ENCODE results near the gene ZNF750.

ZNF750 gene

DNA sequence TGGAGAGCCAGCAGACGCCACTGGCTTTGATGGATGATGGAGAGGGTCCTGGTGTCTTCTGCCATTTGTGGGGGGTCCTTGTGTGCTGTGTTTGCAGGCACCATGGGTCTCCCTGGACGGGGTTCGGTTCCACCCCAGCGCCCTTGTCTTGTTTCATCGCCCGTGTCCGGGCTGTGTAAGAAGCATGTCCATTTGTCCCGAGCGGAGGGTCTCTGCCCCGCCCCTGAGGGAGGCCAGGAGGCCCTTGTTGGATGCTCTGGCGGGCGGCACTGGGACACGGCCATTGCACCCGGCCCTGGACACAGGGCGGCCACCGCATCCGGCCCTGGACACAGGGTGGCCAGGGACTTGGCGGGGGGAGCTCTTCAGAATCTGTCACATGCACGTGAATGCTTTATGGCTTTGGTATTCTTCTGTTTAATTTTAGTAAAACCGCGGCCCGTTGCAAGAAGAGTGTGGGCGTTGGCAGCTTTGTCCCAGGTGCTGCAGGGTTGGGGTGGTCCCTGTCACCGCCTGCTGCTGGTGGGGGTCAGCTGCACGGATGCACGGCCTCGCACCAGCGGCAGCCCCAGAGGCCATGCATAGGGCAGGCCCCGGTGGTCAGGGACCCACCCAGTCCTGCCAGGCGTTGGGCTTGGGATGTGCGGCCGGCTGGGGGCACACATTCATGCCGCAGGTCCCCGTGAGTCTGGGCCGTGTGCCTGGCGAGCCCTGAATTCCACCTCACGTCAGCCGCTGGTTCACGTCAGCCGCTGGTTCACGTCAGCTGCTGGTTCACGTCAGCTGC, 21.0 kb upstream of the ZNF750 start:
- no peak for DNase-seq

DNA sequence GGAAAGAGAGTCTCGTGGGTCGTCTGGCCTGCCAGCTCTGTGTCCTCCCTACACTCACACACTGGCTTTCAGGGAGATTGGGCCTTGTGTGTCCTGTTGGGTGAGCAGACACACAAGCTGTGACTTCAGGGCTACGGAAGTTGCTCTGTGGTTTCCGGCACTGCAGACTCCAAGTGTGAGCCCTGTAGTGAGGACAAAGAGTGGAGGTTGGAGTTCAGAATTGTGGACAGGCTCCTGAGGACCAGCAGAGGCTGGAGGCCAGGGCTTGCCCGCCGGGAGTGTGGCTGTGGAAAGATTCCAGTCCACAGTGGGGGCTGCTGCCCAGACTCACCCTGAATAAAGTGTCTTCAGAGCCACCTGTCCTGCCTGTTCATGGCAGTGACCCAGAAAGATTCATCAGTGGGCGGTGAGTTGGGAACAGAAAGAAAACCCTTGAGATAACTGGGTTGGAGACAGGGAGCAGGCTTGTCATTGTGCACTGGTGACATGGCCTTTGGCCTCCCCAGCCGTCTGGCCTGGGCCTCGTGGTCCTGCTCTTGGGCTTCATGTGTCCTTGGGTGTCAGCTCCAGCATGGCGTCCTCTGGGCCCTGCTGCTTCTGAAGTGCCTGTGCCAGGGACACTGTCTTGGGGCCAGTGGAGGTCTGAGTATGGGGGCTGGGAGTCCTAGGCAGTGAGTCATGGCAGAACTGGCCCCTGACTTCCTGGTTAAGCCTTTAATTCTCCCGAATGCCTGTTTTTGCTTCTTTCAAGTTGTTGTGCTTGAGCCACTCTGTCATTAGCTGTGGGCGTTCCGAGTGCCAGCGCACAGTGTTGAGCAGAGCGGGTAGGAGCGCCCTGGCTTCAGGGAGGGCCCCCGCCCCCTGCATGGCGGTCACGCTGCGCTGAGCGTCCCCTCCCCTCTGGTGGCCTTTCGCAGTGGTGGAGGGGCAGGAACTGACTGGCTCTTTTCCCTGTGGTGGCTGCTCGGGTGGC, 19.9 kb upstream of the ZNF750 start:
- peak in 5 of 58 donors; percentile 12 to 53 (median 27) for DNase-seq

DNA sequence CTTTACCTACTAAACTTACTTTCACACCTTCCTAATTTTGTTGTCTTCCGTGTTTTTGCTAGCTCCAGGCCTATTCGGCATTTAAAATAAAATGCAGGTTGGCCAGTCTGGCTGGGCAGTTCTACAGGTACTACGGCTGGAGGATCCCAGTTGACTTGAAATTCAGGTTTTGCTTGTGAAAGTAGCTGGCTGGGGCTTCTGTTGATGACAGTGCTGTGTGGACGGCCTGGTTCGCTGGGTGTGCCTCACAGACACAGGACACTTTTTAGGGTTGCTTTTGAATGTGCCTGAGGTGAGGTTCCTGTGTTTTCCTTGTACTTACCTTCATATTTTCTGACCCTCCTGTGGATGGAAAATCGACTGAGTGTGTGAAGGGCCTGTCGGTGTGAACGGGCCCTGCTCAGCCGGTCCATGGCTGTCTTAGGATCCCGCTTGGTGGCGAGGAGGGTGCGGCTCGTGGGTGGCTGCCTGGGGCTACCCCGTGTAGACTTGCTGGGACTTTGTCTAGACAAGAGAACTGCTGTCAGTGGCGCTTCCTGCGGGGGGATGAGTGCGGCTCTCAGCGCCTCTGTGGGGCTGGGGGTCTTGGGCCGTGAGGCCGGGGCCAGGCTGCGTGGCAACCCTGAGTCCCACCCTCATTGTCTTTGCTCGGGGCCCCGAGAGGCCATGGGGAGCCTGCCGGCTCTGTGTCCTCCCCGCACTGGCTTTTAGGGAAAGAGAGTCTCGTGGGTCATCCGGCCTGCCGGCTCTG, 18.7 kb upstream of the ZNF750 start:
- DNase-seq: no peak

DNA sequence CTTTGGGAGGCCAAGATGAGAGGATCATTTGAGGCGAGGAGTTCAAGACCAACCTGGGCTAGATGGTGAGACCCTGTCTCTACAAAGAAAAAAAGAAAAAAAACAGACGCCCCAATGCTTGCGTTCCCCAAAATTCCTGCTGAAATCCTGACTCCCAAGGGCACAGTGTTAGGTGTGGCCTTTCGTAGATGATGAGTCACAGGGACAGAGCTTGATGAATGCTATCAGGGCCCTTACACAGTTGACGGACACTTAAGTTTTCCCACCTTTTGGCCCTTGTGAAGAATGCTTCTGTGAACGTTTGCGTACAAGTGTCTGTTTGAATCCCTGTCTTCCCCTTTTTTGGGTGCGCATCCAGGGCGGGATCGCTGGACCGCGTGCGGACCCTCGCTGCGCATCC, 16.5 kb upstream of the ZNF750 start:
- DNase-seq: no peak

DNA sequence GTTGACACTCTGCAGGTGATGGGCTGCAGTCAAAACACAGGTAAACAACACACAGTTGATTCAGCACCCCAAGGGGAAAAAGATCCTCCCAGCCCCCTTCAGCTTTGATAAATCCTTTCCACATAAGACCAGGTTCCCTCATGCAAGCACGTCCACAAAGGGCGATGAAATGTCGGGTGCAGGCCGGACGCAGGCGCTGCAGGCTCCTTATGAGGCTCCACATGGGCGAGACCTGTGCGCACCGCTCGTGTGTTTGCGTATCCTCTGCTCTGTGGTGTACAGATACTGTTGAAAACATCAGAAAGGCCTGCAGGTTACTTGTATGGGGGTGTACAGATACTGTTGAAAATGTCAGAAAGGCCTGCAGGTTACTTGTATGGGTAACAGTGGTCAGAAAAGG, 14.4 kb upstream of the ZNF750 start:
- DNase-seq: no peak

DNA sequence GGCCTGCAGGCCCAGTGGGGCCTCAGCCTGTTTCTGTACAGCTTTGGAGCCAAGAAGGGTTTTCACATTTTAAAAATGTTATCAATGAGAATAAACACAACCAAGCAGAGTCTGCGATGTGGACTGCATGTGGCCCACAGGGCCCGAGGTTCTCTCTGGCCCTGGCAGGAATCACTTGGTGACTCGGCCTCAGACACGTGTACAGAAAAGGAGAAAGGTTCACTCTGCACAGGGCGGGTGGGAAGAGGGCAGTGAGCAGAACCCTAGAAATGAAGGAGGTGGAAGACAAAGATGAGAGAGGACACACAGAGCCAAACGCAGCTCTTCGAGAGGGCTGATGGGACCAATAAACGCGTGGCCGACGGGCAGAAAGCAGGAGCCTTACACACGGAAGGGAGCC, 11.6 kb upstream of the ZNF750 start:
- DNase-seq: no peak

DNA sequence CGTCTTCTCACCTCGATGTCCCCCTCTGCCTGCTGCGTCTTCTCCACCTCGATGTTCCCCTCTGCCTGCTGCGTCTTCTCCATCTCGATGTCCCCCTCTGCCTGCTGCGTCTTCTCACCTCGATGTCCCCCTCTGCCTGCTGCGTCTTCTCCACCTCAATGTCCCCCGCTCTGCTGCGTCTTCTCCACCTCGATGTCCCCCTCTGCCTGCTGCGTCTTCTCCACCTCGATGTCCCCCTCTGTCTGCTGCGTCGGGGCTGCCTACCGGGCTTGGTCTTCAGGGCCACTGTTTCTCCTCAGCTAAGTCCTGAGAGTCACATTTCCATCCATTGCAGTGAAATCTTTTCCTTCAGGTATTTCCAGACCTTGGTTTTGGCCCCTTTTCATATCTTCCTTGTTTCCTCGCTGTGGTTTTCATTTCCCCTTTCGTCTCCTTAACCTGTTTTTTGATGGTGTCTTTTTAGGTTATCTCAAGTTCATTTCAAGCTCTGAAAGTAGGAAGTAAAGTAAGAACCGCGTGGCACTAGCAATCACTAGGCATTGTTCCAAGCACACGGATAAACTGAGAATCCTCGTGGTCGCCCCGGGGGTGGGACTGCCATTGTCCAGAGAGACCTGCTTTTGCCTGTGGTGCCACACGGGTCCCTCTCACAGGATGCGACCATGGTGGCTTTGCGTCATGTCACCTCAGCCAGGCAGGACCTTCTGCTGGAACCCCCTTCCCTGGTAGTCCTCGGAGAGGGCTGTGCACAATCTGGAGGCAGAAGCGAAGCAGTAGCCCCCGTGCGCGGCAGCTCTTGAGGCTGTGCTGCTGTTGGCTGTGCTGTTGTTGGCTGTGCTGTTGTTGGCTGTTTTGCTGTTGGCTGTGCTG, 9.5 kb upstream of the ZNF750 start:
- DNase-seq: no peak

DNA sequence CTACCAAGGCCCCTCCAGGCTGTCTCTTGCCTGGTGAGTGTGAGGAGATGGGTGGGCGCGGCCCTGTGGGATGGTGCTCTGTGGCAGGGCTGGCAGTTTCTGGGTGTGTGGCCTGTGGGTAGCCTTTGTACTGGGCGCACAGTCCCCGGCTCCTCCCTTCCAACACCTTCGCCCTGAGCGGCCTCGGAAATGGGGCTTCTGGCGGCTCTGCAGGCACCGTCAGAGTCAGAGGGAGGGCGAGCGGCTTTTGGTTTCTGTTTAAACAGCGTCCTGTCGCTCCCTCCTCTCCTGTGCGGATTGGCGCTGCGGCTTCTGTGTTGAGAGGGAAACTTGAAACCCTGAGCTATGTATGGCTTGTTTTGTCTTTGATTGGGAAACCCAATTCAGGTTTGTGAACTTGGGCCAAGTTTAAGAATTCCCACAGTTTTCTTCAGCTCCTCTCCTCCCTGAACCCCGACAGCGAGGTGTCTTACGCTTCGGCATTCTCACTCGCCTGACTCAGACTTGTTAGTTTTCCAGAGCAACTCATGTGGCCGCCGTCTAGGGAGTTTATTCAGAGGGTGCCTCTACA, 8.3 kb upstream of the ZNF750 start:
- no peak for DNase-seq

DNA sequence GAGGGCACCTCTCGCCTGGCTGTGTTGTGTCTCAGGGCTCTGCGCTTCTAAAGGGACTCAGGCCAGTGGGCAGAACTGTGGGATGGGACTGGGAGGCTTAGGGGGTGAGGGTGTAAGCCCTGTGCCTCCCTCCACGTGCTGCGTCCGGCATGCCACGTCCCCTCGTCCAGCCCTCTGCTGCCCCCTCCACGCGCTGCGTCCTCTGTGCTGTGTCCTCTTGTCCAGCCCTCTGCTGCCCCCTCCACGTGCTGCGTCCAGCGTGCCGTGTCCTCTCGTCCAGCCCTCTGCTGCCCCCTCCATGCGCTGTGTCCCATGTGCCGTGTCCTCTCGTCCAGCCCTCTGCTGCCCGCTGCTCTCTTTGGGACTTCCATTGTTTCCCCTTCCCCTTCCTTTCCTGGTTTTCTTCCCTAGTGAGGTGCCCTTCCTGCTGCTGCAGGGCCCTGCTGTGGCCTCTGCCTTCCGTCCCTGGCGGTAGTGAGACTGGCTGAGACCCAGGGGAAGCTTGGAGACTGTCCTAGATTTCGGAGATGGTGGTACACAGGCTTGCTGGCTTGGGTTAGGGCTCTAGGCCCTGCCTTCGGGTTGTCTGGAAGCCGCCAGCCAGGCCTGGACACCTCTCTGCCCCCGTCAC, 6.4 kb upstream of the ZNF750 start:
- DNase-seq: peak in 4 of 58 donors; percentile 6 to 38 (median 16)

DNA sequence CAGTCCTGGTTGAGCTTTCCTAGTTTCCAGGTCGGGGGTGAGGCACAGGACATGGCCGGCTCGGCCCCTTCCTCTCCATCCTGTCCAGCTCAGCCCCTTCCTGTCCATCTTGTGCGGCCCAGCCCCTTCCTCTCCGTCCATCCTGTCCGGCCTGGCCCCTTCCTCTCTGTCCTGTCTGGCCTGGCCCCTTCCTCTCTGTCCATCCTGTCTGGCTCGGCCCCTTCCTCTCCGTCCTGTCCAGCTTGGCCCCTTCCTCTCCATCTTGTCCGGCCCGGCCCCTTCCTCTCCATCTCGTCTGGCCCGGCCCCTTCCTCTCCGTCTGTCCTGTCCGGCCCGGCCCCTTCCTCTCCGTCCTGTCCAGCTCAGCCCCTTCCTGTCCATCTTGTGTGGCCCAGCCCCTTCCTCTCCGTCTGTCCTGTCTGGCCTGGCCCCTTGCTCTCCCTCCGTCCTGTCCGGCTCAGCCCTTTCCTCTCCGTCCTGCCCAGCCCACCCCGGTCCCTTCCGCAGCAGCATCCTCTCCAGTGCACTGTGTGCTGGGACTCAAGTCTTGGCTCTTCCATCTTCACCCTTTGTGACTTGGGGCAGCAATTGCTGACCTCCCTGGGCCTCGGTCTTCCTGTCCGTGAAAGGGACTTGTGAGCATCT, 5.5 kb upstream of the ZNF750 start:
- peak in 2 of 58 donors; percentile 13 to 32 for DNase-seq

DNA sequence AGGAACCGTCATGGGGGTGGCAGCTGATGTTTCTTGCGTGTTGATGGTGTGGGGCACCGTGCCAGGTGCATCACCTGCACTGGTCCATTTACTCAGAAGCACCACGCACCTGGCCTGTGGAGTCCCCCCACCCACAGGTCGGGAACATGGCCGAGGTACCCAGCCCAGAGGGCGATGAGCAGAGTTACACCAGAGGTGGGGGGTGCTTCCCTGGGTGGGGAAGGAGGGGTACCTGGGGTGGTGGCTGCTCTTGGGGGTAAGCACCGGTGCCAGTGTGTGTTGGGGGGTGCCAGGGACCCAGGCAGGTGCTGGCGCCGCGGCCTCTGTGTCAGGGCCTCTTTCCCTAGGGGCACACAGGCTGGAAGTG, 5.0 kb upstream of the ZNF750 start:
- no peak for DNase-seq

DNA sequence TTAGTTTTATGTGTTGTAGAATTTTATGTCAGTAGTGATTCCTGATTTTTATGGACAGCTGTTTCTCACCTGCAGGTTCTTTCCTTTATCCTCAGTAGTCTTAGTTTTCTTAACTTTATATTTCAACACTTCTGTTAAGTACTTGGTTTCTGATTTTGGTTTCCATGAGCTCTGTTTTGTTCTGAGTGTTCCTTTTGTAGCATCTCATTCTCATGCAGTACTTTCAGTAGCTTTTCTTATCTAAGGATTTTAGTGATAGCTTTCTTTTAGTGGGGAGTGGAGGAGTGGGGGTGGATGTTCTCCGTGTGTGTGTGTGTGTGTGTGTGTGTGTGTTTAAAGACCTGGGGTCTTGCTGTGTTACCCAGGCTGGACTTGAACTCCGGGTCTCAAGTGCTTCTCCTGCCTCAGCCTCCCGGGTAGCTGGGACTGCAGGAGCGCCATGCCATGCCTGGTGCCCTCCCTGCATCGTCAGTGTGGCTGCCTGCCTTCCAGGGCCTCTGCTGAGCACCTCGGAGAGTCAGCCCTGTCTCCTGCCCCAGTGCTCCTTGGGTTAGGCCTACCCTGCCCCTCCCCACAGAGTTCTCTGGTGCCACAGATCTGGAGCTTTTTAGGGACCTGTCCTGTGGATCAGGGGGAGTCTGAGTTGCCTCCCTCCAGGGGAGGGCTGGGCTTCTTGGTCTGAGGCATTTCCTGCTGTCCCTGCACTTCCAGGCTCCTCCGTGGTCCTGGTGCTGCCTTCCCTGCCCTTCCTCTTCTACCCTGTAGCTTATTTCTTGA, 4.3 kb upstream of the ZNF750 start:
- DNase-seq: no peak

DNA sequence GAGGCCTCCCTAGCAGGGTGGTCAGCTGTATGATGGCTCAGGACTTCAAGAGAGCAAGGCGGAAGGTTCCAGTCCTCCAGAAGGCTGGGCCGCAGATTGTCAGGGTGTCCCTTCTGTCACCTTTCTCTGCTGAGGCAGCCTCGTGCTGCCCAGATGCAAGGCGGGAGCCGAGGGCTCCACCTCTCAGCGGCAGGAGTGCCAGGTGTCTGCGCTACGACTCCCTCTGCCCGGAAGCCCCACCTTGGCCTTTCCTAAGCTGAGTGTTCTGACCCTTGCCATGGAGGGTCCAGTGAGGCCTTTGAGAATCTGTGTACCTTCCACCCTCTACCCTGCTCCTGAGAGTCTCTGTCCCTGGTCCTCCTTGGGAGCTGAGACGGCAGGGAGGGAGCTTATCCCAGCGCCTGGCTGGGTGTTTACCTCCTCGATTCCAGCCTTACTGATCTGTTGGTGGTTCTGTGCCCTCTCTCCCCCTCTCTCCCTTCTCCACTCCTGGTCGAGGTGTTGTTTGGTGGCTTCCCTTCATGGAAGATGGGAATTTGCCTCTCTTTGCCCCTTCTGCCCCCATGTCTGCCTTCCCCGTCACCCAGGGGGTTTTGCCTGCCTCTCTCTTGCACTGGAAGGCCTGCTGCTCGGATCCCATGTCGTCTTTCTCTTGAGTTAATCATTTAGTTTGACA, 2.2 kb upstream of the ZNF750 start:
- DNase-seq: no peak

DNA sequence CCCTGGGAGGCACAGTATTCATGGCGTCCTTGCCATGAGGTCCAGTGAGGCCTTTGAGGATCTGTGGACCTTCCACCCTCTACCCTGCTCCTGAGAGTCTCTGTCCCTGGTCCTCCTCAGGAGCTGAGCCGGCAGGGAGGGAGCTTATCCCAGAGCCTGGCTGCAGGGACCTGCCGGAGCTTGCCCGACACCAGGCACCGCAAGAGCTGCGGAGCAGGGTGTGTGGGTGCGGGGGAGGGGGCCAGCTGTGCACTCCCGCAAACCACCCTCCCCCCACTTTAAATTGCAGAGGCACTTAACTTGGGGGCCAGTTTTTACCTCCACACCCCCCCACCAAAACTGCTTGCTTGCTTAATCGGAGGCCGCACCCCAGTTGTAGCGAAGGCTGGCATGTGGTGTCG, 609 bp upstream of the ZNF750 start:
- no peak for DNase-seq

DNA sequence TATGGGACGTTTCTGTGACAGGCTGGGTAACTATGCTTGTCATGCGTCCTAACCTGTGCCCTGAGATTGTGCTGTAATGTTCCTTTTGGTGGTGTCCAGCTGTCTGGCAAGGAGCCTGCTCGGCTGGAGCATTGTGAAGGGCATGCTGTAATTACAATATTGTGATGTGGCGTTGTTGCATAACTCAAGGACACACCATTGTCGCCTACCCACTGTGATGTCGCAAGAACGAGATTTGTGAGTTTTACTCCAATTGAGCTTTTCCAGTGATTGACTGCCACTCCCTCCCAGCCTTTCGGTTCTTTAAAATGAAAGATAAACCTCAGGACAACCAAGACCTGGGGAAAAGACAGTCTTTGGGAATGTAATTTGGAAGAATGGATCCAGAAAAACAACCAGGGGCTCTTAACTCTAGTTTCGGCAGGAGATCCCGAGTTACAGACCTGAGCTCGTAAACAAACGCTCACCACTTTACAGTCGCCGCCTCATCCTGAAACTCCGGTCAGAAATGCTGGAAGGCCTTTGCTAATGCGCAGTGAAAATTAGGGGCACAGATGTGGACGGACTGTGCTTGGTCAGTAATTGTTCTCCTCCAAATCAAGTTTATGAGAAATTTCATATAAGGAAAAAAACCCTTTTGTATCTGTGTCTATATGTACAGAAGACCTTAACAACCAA, 1.3 kb downstream of the ZNF750 start:
- DNase-seq: no peak

DNA sequence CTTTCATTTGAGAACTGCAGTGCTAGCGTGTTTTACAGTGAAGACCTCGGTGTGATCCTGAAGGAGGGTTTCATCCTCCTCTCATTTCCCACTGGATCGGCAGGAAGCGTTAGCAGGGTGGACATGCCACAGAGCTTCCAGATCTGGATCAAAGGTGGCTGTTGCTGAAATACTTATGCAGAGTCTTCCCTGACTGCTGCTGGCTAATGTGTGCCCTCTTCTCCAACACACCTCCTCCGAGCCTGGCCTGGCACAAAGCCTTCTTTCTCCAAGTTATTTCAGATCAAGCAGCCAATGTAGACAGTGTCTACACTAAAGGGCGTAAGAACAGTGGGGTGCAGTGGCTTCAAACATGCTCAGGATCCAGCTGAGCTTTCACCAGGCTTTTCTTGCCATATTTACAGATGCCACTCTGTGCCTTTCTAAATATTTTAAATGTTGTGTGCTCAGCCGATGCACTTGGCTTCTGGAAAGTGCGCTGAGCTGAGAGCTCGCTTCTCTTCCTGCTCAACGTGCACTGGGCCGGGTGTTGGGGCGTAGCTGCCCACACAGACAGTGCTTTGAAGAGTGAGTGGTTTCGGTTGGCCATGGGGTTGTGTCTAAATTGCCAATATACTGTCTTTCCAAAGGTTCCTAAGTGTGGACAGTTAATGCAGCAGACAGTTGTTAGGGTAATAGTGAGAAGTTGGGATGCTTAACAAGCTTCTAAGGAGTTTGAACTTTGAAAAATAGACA, 2.1 kb downstream of the ZNF750 start:
- no peak for DNase-seq

All from anterior cingulate cortex (tissue), 58 donors.